AG09309 (cell line): ENCODE results near the gene CPED1.
"Not testable (repeated sequence)": the region's sequence is repeated elsewhere in the genome, so short reads cannot be mapped to it uniquely, and the experiment has no call there.

ENCODE experiments used
- DNase-seq: peaks from one replicate; pipeline ENCODE4 v3.0.0-alpha.2; 2010; ENCODE audit warnings: low read depth
- H3K4me3 ChIP-seq: 2 replicates; pipeline ENCODE4 v1.5.1; 2011; ENCODE audit warnings: mild to moderate bottlenecking, low read depth, low read length, moderate library complexity; ENCODE audit not compliant: control insufficient read depth
- CTCF ChIP-seq: IDR thresholded peaks from 2 replicates; pipeline ENCODE4 v1.5.1; 2011; ENCODE audit warnings: mild to moderate bottlenecking, low read depth, low read length, inconsistent platforms; ENCODE audit not compliant: insufficient read depth, control insufficient read depth; ENCODE audit errors: missing control alignments

The CPED1 gene

GRCh38 chr7:121061677-121062582 is 73.4 kb downstream of the CPED1 start:
- no peak for TF ChIP-seq CTCF
- H3K4me3 ChIP-seq = no peak overlapping the region

GRCh38 chr7:121062671-121063279 is 74.3 kb downstream of the CPED1 start:
- H3K4me3 ChIP-seq = no peak overlapping the region
- TF ChIP-seq CTCF = no peak
- DNase-seq = no peak

More at GRCh38 chr7:121061677-121062582, 73.4 kb downstream of the CPED1 start:
- DNase-seq = no peak

GRCh38 chr7:121067717-121068116 is 79.2 kb downstream of the CPED1 start:
- not testable (repeated sequence) for H3K4me3 ChIP-seq, DNase-seq

GRCh38 chr7:121069346-121070100 is 81.0 kb downstream of the CPED1 start:
- H3K4me3 ChIP-seq = no peak overlapping the region
- no peak for DNase-seq
- no peak for TF ChIP-seq CTCF

- TF ChIP-seq CTCF = no peak
- H3K4me3 ChIP-seq = no peak overlapping the region
- no peak for DNase-seq
These were observed 82.6 kb downstream of the CPED1 start for GRCh38 chr7:121071132-121071531.

GRCh38 chr7:121071662-121072061 is 83.2 kb downstream of the CPED1 start:
- no peak overlapping the region for H3K4me3 ChIP-seq
- TF ChIP-seq CTCF = no peak
- no peak for DNase-seq
